Transverse colon (tissue), 4 donors: ENCODE measurements around the gene SYT11. TPM values are rescaled to one million over a fixed set of nuclear protein-coding genes. Genes with fewer than 3 reads are reported as not detected.

Experiments used
- DNase-seq: peaks from one replicate; pipeline ENCODE4 v3.0.0-alpha.2; 2019
- H3K27ac ChIP-seq, 4 donors: fragments of 200-600 bp; sonication (generic); 2 replicates each; pipeline ENCODE4 v1.5.1; 2016 to 2018; ENCODE audit warnings: inconsistent platforms in 4 of 4
- H3K27me3 ChIP-seq: fragments of 200-600 bp; sonication (generic); 2 replicates; pipeline ENCODE4 v1.5.1; 2017; ENCODE audit warnings: inconsistent platforms
- H3K36me3 ChIP-seq, 4 donors: fragments of 200-600 bp; sonication (generic); 2 replicates each; pipeline ENCODE4 v1.5.1; 2017 to 2019; ENCODE audit warnings: inconsistent platforms in 4 of 4
- H3K4me1 ChIP-seq, 4 donors: fragments of 200-600 bp; sonication (generic); 2 replicates each; pipeline ENCODE4 v1.5.1; 2017 to 2020; ENCODE audit warnings: inconsistent platforms in 4 of 4
- H3K4me3 ChIP-seq, 4 donors: fragments of 200-600 bp; sonication (generic); 1 replicate in 1 of 4; 2 replicates in 3 of 4; pipeline versions ENCODE4 v1.5.1 to v1.6.1; 2017 to 2019; ENCODE audit warnings: inconsistent platforms in 4 of 4
- H3K9me3 ChIP-seq, 2 donors: fragments of 200-600 bp; sonication (generic); 2 replicates each; pipeline ENCODE4 v1.5.1; 2017 to 2019; ENCODE audit warnings: inconsistent platforms in 2 of 2
- CTCF ChIP-seq, 5 experiments: fragments of 200-600 bp in 3 of 5; fragments of 450-650 bp in 2 of 5; sonication (generic) in 3 of 5; IDR thresholded peaks; 1 replicate in 2 of 5; 2 replicates in 3 of 5; pipeline ENCODE4 v1.5.1; 2016 to 2017; ENCODE audit warnings: antibody characterized with exemption in 5 of 5, inconsistent platforms in 3 of 5, mild to moderate bottlenecking in 2 of 5, moderate library complexity in 1 of 5
- EP300 ChIP-seq: sonication (generic); formaldehyde crosslinking; IDR thresholded peaks from one replicate; pipeline ENCODE4 v1.6.1; 2017; ENCODE audit warnings: antibody characterized with exemption, low read depth
- POLR2A ChIP-seq: fragments of 450-650 bp; IDR thresholded peaks from one replicate; pipeline ENCODE4 v1.6.1; 2016; ENCODE audit warnings: antibody characterized with exemption, mild to moderate bottlenecking, moderate library complexity
- POLR2AphosphoS5 ChIP-seq, 3 donors: sonication (generic); formaldehyde crosslinking; IDR thresholded peaks; one replicate each; pipeline ENCODE4 v1.6.1; 2016; ENCODE audit warnings: antibody characterized with exemption in 3 of 3
- WGBS, 2 donors: methylation state at CpG; one replicate each; pipeline ENCODE4 v1.1.5; 2018; ENCODE audit warnings: low coverage in 1 of 2; 5-methylcytosine and 5-hydroxymethylcytosine counted together
- in situ Hi-C, 4 donors: fragments of 200-750 bp; cut with MboI; loops; one replicate each; pipeline versions ENCODE4 v1.15.0 to v1.15.1; 2017; ENCODE audit warnings: low sequenced_read_pairs in 3 of 4, low pct_ligation_motif_present in 1 of 4, low pct_unique_long_range_greater_than_20kb in 1 of 4
- intact Hi-C: fragments of 100-400 bp; cut with DNase I; formaldehyde crosslinking; loops from one replicate; pipeline ENCODE4 v1.15.1; 2023; ENCODE audit warnings: low total_unique reads
- total RNA-seq, 4 donors: library from RNA; depleted of rRNA; stranded (reverse); fragments of >200 nt; gene quantifications; one replicate each; pipeline ENCODE4 v1.1.0, GENCODE V29; 2016

Gene SYT11
- total RNA-seq, 4 donors from 2014 or later, result 2.2 to 5.9 (median 3.6) TPM

- intact Hi-C loops (no loop called here), in situ Hi-C loops (no loop called here)
- TF ChIP-seq POLR2AphosphoS5 (IDR thresholded peaks at IDR 0.05), result no peak
- TF ChIP-seq POLR2A, result no peak
- Histone ChIP-seq H3K9me3 (no peaks in the 10 kb centered on the region), H3K4me1 (peaks cover 0 to 6% (median 0%) of the 10 kb centered on the region in 4 donors), H3K4me3 (no peak overlapping the region), H3K27me3 (no peaks in the 10 kb centered on the region), H3K36me3 (no peaks in the 10 kb centered on the region), H3K27ac (no peak overlapping the region)
- WGBS, 2 donors, result 57 to 59% methylated on average over 8 to 9 of the region's 9 CpGs
- DNase-seq, result no peak
Measured at GRCh38 chr1:155884031-155884960, 24.9 kb downstream of the SYT11 start.

GRCh38 chr1:155884982-155885381 is 25.6 kb downstream of the SYT11 start:
- H3K36me3 ChIP-seq, result no peaks in the 10 kb centered on the region
- no peaks in the 10 kb centered on the region for H3K27me3 ChIP-seq
- no peak for DNase-seq
- in situ Hi-C loops (no loop called here), intact Hi-C loops (no loop called here)
- no peak for TF ChIP-seq EP300
- no peak for TF ChIP-seq POLR2A
- TF ChIP-seq POLR2AphosphoS5 (IDR thresholded peaks at IDR 0.05), result no peak
- no peak for TF ChIP-seq CTCF (IDR thresholded peaks at IDR 0.05)
- no peaks in the 10 kb centered on the region for H3K9me3 ChIP-seq
- peaks cover 0 to 6% (median 0%) of the 10 kb centered on the region in 4 donors for H3K4me1 ChIP-seq
- no peak overlapping the region for H3K27ac ChIP-seq
- no peak overlapping the region for H3K4me3 ChIP-seq

GRCh38 chr1:155888481-155888880 is 29.1 kb downstream of the SYT11 start:
- Histone ChIP-seq H3K4me3 (no peak overlapping the region), H3K27ac (no peak overlapping the region), H3K9me3 (no peaks in the 10 kb centered on the region), H3K36me3 (no peaks in the 10 kb centered on the region), H3K27me3 (no peaks in the 10 kb centered on the region), H3K4me1 (peaks cover 0 to 14% (median 10%) of the 10 kb centered on the region in 4 donors)
- no peak for DNase-seq
- 94 to 97% methylated on average over 5 of the region's 5 CpGs for WGBS, 2 donors
- intact Hi-C loops (no loop called here), in situ Hi-C loops (no loop called here)
- TF ChIP-seq POLR2A (no peak), CTCF (IDR thresholded peaks at IDR 0.05) (no peak), POLR2AphosphoS5 (IDR thresholded peaks at IDR 0.05) (no peak)

GRCh38 chr1:155889566-155889965 is 30.2 kb downstream of the SYT11 start:
- TF ChIP-seq POLR2A, result no peak
- no peak for TF ChIP-seq POLR2AphosphoS5 (IDR thresholded peaks at IDR 0.05)
- TF ChIP-seq EP300, result no peak
- peaks cover 0 to 16% (median 10%) of the 10 kb centered on the region in 4 donors for H3K4me1 ChIP-seq
- 65 to 86% methylated on average over 2 of the region's 2 CpGs for WGBS, 2 donors
- no peaks in the 10 kb centered on the region for H3K27me3 ChIP-seq
- no peaks in the 10 kb centered on the region for H3K36me3 ChIP-seq
- no peak overlapping the region for H3K4me3 ChIP-seq
- H3K9me3 ChIP-seq, result no peaks in the 10 kb centered on the region
- H3K27ac ChIP-seq, result no peak overlapping the region
- in situ Hi-C loops (no loop called here), intact Hi-C loops (no loop called here)
- no peak for DNase-seq

GRCh38 chr1:155890251-155890650 is 30.9 kb downstream of the SYT11 start:
- Histone ChIP-seq H3K27me3 (no peaks in the 10 kb centered on the region), H3K9me3 (no peaks in the 10 kb centered on the region), H3K4me3 (no peak overlapping the region), H3K36me3 (no peaks in the 10 kb centered on the region), H3K4me1 (peaks cover 0 to 16% (median 10%) of the 10 kb centered on the region in 4 donors), H3K27ac (no peak overlapping the region)
- no peak for DNase-seq
- TF ChIP-seq POLR2AphosphoS5 (IDR thresholded peaks at IDR 0.05), result no peak
- no peak for TF ChIP-seq CTCF (IDR thresholded peaks at IDR 0.05)
- TF ChIP-seq POLR2A, result no peak
- 57 to 71% methylated on average over 3 of the region's 3 CpGs for WGBS, 2 donors
- intact Hi-C loops (no loop called here), in situ Hi-C loops (no loop called here)
